A673 (cell line): ENCODE data around the gene TAF7.

Experiments used
- EZH2 ChIP-seq: fragments of 200-600 bp; sonication (generic); IDR thresholded peaks from 2 replicates; pipeline ENCODE4 v1.6.1; 2017; ENCODE audit warnings: borderline replicate concordance, low read depth, mild to moderate bottlenecking, mixed read lengths, antibody characterized with exemption, low read length; ENCODE audit not compliant: poor library complexity, severe bottlenecking
- TF ChIP-seq, protein P1 (sequence below): fragments of 300-800, 200-600 bp; sonication (generic); conservative IDR thresholded peaks from 2 replicates; pipeline ENCODE4 v1.5.1; 2017; ENCODE audit warnings: low read depth, mild to moderate bottlenecking, antibody characterized with exemption, low read length, moderate library complexity, mixed read lengths

DNA sequence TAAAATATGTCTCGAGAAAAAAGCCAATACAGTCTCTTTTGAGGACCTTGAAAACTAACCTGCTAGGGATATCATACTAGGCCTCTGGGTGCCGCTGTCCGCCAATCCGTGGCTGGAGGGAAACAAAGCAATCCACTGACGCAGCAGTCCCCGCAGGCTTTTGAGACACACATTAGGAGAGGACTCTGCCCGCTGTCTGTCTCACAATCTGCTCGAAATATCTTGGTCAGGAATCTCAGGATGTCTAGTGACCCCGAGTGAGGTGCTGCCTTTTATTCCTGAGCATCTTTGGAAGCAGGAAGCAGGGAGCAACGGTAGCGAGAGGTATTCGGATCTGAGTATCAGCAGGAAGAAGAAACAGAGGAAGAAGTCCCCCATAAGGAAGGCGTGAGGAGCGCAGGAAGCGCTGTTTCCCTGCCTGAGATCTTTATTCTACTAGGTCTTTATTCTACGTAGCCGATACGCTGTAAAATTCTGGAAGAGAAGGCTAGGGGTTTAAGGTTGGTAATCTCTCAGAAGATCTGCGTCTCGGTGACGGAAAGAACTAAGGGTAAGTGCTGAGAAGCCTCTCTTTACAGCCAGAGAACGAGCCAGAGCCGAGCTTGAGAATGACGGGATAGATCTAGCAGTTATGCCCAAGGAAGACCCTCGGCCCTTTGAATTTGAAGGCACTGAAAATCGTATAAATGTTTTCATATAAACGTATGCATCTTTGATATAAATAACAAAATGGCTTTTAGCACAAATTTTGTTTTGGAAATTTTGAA is 5.7 kb upstream of the TAF7 start:
- TF ChIP-seq, protein P1, sequence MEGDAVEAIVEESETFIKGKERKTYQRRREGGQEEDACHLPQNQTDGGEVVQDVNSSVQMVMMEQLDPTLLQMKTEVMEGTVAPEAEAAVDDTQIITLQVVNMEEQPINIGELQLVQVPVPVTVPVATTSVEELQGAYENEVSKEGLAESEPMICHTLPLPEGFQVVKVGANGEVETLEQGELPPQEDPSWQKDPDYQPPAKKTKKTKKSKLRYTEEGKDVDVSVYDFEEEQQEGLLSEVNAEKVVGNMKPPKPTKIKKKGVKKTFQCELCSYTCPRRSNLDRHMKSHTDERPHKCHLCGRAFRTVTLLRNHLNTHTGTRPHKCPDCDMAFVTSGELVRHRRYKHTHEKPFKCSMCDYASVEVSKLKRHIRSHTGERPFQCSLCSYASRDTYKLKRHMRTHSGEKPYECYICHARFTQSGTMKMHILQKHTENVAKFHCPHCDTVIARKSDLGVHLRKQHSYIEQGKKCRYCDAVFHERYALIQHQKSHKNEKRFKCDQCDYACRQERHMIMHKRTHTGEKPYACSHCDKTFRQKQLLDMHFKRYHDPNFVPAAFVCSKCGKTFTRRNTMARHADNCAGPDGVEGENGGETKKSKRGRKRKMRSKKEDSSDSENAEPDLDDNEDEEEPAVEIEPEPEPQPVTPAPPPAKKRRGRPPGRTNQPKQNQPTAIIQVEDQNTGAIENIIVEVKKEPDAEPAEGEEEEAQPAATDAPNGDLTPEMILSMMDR, result peak; percentile 86
- no peak for TF ChIP-seq EZH2
